Measurements from ENCODE around the gene CCDC102B.

DNA sequence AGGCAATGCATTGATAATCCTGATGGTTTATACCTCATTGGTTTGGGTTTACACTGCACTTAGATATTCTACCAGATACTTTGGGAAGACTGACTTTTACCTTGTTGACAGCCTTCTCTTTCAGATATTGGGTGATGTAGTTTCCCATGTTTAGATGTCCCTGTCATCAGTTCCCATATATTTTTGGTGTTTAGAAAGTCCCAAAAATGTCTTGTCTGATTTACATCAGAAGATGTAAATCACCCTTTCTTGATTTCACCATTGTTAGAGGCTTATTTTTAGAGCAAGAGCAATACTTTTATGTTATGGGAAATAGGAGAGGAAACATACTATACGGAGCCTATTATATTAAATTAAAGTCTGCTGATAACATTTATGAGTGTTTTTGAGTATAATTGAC, 14.4 kb upstream of the CCDC102B start:
- TF ChIP-seq, protein P1, sequence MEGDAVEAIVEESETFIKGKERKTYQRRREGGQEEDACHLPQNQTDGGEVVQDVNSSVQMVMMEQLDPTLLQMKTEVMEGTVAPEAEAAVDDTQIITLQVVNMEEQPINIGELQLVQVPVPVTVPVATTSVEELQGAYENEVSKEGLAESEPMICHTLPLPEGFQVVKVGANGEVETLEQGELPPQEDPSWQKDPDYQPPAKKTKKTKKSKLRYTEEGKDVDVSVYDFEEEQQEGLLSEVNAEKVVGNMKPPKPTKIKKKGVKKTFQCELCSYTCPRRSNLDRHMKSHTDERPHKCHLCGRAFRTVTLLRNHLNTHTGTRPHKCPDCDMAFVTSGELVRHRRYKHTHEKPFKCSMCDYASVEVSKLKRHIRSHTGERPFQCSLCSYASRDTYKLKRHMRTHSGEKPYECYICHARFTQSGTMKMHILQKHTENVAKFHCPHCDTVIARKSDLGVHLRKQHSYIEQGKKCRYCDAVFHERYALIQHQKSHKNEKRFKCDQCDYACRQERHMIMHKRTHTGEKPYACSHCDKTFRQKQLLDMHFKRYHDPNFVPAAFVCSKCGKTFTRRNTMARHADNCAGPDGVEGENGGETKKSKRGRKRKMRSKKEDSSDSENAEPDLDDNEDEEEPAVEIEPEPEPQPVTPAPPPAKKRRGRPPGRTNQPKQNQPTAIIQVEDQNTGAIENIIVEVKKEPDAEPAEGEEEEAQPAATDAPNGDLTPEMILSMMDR (IDR thresholded peaks at IDR 0.05), result no peak
- TF ChIP-seq SIN3A (IDR thresholded peaks at IDR 0.05; ENCODE audit: borderline replicate concordance, insufficient read depth, low read depth, low read length) (no peak), POLR2AphosphoS5 (IDR thresholded peaks at IDR 0.05; ENCODE audit: low read depth, low read length) (no peak), REST (IDR thresholded peaks at IDR 0.05; ENCODE audit: insufficient read depth in 1 of 2, low read depth in 2 of 2, low read length in 1 of 2) (no peak)

Data from Panc1 (cell line).